Activated effector memory CD4-positive, alpha-beta T cell treated with Interleukin-2 at 50 U/mL for 16 hours (primary cell): ENCODE measurements around the gene ZFYVE27.

Experiments
- DNase-seq: peaks from one replicate; pipeline ENCODE4 v3.0.0-alpha.2; 2020

ZFYVE27 gene

DNA sequence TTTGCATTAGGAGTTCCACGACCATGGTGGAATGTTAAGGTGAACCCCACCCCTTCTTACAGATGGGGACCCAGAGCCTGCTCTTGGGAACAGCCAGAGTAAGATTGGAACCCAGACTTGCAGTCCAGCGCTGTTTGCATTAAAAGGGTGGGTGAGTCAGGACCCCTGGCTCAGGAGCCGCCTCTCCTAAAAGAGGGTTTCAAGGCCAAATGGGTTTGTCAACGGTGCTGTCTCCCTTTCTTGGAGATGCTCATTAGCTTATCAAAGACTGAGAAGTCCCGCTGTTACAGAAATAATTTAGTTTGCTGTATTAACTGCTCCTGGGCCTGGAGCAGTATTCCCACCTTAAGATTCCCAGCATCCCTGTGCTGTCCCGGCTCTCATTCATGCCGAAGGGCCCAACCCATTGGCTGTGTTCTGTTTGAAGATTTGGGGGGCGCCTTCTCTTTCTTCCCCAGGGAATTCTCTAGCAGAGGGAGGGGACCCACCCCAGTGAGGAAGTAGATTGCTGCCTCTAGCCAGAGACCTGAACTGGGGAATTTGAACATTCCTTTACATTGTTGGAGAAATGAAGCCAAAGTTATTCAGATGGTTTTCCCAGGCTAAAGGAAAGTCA is 21.6 kb upstream of the ZFYVE27 start:
- DNase-seq: no peak

DNA sequence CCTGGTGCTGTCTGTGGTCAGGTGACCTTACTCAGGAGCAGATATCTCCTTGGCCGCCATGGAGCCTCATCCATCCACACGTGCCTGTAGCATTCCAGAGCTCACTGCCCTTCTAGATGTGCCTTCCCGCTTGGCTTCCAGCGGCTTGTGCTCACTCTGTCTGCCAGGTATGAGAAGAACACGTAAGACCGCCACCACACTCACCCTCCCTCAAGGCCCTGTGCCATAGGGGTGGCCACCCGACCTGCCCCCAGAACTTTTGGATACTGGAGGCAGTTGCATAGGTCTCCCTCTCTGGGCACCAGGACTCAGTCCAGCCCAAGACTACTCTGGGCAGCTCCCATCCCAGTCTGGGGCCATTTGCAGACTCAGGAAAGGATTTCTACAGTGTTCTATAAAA is 19.3 kb upstream of the ZFYVE27 start:
- no peak for DNase-seq

DNA sequence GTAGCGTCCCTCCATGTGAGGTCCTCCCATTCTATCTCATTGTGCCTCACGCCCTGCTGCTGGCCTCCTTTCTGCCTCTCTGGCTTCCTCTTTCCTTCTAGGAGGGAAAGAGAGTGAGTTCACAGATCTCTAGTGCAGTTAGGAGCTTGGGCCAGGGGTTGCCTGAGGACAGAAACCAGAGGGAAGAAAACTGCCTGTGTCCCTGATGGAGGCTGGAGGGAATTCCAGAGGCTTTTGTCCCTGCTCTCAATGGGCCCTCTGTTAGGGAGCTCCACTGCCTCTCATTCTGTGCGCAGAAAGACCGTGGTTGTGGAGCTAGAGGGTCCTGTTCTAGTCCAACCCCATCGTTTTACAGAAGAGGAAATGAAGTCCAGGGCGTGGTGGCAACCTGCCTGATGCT is 18.8 kb upstream of the ZFYVE27 start:
- no peak for DNase-seq

DNA sequence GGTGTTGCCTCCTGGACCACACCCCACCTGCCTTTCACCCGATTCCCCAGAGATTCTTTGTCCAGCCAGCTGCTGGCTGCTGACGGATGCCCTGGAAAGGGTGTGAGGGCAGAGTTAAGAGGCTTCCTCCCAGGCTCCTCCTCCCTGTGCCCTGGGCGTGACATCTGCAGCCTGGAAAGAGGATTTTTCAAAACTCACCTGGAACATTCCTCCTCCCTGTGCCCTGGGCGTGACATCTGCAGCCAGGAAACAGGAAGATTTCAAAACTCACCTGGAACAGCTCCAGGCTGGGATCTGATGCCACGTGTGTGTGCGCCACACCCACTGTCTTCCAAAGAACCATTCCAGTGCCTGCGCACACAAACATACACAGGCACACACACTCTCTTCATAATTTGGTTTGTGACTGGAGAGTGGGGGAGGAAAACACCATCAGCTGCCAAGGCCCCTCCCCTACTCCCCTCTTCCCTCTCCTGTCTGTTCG is 18.2 kb upstream of the ZFYVE27 start:
- no peak for DNase-seq

DNA sequence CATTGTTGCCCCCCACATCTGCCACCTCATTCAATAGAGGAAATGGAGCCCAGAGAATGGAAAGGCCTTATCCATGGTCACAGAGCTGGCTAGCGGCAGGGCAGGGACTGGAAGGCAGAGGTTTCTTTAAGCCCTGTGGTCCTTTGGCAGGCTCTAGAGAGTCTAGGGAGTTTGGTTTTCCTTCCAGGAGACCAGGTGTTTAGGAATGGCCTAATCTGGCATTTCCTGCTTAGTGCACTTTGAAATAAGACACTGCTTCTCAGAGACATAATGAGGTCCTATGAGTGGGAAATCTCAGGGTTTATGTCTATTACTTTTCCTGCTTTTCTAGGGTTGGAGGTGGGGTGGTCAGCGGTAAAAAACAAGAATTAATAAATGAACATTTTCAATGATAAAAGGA is 17.3 kb upstream of the ZFYVE27 start:
- no peak for DNase-seq

DNA sequence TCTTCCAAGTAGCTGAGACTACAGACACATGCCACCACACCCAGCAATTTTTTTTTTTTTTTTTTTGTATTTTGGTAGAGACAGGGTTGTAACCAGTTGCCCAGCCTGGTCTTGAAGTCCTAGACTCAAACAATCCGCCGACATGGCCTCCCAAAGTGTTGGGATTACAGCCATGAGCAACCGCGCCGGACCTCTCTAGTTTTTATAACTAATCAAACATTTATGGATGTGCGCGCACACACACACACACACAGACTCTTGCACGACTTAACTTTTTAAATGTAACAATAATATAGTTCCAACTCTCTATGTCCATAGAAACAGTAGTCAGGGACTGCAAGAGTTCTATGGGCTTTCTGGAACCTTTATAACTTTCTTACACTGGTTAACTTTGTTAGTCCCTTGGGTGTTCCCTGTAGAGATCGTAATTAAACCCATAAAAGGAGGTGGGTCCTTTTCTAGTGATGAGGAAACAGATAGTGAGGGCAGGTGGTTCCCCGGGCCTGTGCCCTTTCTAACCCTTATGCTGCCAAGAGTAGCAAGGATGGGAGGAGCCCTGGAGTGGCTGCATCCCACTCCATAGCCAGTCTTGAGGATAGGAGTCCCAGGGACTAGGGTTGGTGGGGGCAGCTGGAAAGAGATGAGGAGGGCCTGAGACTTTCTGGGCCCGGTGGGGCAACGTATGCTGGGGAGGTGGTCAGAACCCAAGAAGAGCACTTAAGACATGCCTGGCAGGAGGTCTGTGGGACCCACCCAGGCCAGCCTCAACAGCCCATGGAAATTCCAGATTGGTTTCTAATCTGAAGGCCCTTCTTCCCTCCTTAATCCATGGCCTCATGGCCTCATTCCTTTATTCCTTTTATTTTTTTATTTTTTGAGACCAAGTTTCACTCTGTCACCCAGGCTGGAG is 14.8 kb upstream of the ZFYVE27 start:
- no peak for DNase-seq

DNA sequence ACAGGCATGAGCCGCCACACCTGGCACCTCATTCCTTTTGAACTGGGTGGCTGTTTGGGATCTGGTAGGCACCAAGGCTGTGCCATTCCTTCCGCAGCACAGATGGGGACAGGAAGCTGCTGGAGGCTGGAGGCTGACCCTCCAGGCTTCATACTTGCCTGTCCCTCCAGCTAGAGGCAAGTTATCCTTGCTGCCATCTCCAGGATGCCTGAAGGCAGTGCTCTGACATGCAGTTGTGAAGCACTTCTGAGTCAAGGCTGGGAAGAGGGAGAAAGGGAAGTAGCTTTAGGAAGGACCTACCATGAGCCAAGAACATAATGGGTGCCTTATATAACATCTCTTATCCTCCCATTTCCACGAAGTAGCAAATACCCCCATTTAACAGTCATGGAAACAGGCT is 13.9 kb upstream of the ZFYVE27 start:
- no peak for DNase-seq

DNA sequence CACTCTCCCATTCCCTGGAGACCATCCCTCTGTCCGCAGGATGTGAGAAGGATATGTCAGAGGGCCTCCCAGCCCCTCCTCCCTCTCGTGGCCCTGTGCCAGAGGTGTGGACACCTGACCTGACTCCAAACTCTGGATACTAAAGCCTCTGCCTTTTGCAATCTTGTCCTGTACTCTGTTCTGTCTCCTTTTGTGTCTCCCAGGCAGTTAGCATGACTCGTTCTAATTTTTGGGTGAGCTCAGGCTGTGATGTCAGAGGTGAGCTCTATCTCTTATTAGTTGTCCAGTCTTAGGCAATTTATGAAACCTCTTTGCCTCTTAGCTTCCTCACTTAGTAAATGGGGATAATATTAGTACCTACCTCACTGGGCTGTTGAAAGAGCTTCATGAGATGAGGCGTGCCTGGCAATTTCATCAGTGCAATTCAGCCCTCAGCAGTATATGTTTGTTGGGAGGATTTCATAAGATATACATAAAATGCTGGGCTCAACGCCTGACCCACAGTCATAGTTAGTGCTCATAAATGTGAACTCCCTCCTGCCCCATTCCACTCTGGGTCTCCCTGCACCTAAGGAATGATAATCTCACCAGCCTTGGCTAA is 12.5 kb upstream of the ZFYVE27 start:
- DNase-seq: no peak

DNA sequence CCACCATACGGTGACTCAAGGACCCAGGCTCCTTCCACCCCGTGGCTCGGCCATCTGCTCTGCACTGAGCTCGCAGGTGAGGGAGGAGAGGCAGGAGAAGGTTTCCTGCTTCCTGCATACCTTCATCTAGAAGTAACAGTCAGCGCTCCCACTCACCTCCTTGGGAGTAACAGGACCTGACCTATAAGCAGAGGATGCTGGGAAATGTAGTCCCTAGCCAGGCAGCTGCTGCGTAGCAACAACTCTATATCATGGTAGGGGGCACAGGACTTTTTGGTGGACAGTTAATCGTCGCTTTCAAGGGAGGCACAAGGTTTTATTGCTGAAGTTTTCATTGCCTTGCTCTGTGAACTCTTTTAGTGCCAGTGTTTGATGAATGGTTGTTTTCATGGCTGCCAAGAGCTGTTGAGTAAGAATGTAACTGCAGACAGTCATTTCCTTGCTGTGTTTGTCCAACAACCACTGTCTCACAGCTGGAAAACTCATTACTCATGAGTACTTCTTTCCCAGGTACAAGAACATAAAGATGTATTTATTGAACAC is 10.2 kb upstream of the ZFYVE27 start:
- no peak for DNase-seq

DNA sequence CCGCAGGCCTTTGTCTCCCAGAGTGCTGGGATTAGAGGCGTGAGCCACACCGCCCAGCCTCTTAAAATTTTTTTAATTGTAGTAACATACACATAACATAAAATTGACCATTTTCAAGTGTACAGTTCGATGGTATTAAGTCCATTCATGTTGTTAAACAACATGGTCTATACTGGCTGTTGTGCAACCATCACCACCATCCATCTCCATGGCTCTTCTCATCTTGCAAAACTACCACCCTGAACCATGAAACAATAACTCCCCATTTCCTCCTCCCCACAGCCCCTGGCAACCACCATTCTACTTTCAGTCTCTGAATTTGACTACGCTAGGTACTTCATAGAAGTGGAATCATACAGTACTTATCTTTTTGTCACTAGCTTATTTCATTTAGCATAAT is 7.9 kb upstream of the ZFYVE27 start:
- DNase-seq: no peak

DNA sequence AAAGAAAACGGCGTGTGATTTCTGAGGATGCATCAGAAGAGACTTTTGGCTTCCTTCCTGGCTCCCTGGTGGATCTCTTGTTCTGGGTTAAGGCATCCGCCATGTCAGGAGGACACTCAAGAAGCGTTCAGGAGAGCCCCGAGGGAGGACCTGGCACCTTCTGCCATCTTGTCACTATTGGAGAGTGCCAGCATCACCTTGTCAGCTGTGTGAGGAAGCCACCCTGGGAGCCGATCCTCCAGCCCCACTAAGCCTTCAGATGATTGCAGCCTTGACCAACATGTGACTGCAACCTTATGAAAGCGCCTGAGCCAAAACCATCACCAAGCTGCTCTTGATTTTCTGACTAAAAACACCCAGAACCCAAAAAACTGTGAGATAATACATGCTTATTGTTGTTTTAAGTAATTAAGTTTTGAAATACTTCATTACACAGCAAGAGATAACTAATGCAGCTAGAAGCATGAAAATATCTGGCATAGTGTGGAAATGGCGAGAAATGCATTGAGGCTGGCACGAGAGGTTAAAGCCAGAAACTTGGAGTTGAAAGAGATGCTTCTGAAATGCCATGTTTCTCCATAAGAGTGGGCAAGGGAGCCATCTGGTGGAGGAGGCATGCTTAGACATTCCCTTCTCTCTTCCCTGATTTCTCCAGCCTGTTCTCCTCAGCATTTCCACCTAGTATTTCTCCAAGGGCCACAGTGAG is 5.4 kb upstream of the ZFYVE27 start:
- DNase-seq: peak; percentile 18

DNA sequence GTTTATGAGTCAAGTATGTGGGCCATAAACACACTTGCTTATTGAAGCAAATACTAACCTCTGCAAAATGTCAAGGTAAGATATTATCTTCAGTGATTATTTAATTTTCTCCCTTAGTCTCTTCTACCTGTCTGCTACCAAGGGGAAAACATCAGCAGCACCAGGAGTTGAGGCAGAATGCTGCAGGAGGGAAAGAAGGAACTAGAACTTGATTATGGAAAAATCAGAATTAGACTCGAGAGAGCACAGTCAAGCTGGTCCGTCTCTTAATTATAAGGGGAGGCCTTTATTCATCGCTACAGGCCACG is 4.9 kb upstream of the ZFYVE27 start:
- DNase-seq: no peak

DNA sequence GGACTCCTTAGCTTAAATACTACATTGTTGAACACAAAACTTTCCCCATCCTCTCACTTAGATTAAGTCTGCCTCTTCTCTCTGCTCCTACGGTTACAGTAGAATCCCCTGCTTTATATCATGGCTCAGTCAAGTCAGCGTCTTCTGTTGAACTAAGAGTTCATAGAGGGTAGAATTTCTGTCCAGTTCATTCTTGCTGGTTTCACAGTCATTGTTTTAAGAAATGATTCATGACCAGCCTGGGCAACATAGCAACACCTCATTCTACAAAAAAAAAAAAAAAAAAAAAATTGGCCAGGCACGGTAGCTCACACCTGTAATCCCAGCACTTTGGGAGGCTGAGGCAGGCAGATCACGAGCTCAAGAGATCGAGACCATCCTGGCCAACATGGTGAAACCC is 3.7 kb upstream of the ZFYVE27 start:
- DNase-seq: no peak

DNA sequence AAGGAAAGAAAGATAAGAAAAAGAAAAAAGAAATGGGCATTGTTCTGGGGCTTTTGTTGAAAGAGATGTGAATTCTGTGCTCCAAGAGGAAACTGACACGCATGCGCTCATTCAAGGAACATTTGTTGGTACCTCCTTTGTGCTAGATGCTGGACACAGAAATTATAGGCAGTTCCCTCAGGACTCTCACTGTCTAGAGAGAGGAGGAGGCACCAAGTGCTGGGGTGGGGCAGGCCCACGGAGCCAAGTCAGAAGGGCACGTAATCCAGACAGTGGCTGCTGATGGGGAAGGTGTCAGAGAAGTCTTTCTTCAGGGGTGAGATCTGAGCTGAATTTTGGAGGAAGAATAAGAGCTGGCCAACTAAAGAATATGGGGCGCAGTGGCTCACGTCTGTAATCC is 2.9 kb upstream of the ZFYVE27 start:
- no peak for DNase-seq

DNA sequence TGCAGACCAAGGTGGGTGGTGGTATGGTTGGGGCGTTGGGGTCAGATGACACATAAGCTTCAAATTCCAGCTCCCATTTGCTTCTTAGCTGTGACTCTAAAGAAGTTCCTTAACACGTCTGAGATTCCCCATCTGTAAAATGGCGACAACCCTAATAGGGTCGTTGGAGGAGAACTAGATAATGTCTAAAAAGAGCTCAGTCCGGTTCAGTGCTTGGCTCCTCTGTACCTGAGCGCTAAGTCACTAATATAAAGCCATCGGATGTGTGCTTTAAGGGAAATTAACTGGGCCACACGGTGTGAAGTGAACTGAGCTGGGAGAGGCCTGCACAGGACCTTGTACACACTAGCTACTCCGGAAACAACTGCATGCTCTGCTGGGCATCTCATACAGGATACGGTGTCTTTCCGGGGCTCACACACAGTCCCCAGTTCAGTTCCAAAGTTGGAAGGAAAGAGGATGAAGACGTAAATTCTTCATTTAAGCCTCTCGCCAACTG is 476 bp upstream of the ZFYVE27 start:
- no peak for DNase-seq

DNA sequence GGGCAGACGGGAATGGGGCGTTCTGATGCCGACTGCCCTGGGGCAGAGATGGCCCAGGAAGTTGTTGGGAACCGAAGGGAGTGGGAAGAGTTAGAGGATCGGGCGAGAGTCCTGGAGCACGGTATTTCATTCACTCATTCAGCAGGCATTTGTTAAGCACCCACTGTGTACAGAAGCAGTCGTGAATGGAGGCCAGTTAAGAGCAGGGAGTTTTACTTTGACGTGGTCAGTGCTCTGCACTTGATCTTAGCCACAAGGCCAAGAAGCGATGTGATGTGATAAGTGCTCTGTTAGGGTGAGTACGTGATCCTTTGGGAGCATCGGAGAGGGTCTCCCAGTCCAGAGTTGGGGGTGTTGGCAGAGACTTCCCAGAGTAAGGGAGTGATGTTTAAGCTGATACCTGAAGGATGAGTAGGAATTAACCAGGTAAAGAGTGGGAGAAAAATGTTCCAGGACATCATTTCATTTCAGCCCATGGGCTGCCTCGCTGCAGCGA is 890 bp downstream of the ZFYVE27 start:
- no peak for DNase-seq

DNA sequence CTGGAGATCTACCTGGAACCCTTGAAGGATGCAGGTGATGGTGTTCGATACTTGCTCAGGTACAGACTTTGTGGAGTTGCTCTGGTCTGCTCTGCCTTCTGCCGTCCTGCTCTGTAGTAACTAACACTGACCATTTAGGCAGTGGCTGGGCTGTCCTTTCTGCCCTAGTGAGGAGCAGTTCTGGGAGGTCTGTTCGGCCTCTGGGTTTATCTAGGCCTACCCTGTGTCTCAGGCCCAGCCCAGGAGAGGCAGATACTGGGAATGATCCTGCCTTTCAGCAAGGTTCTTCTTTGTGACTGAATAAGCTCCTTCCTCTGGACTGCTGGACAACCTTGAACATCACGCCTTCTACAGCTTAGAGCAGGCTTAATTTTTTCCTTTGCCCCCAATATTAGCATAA is 1.7 kb downstream of the ZFYVE27 start:
- no peak for DNase-seq

DNA sequence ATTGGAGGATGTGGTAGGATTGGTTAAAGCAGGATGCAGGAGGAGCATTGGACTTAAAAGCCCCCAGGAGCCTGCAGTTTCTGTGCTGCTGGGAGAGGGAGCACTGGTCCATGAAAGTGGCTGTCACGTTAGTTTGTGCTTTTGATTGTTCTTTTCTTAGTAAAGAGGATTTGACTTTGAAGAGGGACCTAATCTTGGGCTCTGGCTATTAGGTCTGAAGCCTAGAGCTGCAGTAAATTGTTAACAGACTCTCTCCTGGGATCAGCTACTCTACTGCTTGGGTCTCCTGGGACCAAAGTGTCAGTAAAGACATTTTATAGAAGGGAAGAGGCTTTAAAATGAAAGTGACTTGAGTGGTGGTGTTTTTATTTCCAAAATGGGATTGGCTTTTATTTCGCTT is 3.7 kb downstream of the ZFYVE27 start:
- no peak for DNase-seq

DNA sequence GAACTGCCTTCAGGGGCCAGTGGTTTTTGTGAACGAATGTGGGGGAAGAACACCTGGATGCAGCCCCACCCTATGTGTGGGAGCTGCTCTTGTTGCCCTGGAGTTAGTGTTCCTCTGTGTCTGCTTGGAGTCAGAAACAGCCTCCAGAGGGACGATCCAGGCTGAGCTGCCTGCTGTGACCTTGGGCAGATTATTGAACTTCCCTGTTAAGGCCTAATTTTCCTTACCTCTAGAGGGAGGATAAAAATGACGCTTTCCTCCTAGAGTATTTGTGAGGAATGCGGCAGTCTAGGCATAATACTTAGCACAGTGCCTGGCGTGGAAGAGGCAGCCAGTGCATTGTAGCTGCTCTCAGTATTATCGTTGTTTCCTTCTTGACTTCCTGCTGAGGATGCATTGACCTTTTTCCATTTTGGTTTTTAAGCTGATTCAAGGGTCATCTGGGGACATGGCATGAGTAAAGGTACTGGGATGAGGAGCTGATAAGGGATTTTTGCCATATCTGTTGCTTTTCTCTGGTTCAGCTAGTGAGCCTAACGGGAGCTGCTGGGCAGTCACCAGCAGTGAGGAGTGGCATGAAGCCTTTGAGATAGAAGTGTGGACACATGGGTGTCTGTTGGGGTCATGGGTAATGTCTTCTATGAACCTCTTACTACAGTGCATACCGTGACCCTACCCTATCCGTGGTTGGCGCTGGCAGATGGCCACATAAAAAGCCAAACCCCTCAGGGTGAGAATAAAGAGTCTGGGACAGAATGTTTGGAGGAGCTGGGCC is 6.4 kb downstream of the ZFYVE27 start:
- DNase-seq: no peak

DNA sequence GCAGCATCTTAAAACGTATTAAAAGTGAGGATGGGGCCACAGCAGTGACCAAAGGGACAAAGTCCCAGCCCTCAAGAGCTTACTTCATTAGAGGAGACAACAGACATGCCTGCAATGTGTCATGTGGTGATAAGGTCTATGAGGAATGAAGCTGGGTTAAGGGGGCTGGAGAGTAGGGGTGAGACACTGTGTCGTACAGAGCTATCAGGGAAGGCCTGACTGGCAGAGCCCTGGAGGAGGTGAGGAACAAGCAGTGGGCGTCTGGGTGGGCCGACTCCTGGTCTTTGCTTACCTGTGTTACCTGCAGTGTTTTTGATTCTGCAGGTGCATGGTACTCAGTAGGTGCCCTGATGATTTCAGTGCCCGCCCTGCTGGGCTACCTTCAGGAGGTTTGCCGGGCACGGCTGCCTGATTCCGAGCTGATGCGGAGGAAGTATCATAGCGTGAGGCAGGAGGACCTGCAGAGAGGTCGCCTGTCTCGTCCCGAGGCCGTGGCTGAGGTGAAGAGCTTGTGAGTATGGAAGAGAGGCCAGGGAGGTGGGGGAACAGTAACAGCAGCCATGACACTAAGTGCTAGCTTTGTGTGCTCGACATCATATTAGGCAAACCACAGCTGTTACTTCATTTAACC is 7.6 kb downstream of the ZFYVE27 start:
- no peak for DNase-seq

DNA sequence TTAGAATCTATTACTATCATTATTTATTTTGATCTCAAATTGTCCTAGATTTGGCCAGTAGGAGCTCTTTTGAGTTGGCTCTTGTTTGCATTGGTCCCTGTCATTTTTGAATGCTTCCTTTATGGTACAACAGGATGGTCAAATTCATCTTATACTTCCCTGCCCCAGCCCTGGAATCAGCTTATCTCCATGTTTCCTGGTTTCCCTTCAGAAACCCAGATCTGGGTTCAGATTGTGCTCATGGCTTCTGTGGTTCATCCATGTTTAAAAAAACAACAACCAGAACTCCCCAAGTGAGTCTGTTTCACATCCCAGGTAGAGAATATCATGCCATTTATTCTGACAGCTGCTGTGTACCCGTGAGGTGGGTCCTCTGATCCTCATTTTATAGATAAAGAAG is 10.6 kb downstream of the ZFYVE27 start:
- DNase-seq: no peak

DNA sequence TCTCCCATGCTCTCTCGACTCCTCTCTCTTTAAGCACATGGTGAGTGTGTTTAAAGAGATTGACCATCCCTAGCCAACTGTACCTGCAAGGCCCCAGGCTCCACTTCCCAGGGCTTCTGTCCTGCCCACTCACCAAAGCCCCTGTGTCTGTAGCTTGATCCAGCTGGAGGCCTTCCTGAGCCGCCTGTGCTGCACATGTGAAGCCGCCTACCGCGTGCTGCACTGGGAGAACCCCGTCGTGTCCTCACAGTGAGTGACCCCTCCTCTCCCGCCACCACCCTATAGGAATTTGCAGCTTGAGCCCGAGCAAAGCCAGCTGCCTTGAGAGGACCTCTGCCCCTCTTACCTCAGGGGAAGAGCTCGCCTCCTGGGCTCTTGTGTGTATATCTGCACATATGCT is 11.2 kb downstream of the ZFYVE27 start:
- no peak for DNase-seq
